GM19099 (cell line): ENCODE results near the gene OSBPL10.

Experiments
- POLR2A ChIP-seq: IDR thresholded peaks from 3 replicates; pipeline ENCODE4 v1.6.1; 2011; ENCODE audit warnings: low read depth; ENCODE audit not compliant: insufficient read length; ENCODE audit errors: extremely low read depth

Gene OSBPL10

DNA sequence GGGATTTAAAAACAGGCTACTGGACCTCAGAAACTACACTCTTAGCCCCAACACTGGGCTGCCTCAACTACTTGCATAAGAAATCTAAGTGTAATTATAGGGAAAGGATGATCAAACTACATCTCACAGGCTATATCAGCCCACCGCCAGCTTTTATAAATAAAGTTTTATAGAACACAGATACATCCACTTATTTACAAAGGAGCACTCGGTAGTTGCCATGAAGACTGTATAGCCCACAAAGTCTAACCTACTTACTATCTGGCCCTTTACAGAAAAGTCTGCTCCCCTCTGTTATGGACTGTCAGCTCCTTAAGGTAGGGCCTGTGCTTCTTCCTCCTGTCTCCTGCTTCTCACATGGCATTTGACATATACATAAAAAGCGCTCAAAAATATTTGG, 9.5 kb downstream of the OSBPL10 start:
- TF ChIP-seq POLR2A = no peak

DNA sequence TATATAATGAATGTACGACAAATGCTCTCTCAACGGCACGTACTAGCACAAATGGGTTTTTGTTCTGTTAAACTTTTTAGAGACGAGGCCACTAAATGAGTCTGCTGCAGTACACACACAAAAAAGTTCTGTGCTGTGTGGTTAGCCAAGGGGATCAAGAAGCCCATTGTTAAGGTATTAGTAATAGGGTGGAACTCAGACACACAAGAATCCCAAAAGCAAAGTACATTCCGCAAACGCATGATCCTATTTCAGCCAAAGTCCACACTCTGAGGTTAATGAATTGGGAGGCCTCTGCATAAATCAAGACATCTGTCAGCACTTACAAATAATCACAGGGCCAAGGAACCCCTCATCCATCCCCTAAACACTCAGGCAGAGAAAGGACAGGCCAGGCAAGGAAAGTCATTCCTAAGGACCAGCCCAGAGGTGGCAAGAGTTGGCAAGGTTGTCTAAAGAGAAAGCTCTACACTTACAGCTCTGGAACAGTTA, 12.1 kb downstream of the OSBPL10 start:
- no peak for TF ChIP-seq POLR2A

DNA sequence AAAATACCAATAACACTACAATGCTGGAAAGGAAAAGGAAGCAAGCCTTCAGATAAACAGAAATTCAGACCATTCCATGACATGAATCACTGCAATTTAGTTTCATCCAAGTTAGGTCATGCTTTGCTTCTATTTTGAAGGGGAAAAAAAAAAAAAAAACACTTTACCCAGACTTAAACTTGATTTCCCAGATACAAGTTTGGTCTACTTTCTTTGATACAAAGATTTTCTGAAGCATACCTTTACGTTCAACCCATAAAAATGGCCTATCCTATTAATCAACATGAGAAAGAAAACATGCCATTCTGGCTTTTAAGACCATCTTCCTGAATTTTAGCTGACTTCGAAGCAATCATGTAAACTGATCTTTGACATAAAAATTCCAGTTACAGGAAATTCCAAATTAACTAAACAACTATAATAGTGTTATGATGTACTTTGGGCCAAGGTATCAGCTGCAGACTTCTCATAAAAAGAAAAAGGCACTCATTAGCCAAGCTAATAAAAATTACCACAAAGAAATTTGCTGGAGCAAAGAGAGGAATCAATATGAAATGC, 12.6 kb downstream of the OSBPL10 start:
- no peak for TF ChIP-seq POLR2A

DNA sequence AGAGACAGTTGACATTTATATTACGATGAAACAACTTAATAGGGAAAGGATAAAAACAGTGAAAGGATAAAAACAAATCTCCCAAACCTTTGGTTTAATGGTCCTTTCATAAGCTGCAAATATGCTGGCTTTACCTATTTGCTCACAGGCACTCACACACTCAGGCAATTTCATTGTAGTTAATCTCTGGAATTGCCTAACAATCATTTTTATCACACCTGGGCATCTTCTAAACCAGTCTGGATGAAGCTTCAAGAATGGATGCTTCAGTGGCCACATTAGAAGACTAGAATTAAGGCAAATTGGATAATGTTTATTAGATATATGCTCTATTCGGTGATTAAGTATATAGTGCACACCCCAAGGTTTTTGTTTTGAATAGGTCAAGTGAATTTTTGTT, 13.5 kb downstream of the OSBPL10 start:
- no peak for TF ChIP-seq POLR2A

DNA sequence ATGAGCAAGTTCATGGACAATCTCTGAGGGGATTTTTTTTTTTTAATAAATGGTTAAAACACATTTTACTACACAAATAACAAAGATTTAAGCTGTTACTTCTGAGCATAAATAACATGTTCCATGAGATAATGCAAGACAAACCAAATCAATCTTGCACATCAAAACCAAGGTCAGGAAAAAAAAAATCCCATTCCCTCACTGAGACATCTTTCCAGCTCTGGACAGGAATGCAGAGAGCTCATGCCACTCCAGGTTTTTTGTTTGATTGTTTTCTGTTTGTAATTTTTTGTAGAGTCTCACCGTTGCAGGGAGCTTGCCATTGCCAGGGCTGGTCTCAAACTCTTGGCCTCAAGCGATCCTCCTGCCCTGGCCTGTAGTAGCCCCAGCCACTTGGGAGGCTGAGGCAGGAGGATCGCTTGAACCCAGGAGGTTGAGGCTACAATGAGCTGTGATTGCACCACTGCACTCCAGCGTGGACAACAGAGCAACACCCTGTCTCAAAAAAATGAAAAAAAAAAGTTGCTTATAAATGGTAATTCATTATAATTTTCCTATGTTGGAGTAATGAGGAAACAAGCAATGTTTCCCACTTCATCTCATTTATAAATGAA, 14.0 kb downstream of the OSBPL10 start:
- TF ChIP-seq POLR2A = no peak

DNA sequence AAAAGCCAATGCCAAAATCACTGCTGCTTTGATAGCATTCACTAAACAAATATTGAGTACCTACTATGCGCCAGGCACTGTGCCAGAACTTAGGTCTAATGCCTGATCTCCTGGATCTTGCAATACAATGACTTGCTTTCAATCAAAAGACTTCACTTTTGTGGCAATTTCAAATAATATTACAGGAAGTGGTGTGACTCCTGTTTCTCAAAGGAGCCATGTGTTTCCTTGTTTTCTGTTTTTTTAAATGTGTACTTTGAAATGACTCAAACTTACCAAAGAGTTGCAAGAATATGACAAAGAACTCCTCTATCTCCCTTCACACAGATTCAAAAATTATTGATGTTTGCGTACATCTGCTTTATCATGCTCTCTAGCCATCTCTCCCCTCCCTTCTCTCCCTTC, 18.3 kb downstream of the OSBPL10 start:
- no peak for TF ChIP-seq POLR2A

DNA sequence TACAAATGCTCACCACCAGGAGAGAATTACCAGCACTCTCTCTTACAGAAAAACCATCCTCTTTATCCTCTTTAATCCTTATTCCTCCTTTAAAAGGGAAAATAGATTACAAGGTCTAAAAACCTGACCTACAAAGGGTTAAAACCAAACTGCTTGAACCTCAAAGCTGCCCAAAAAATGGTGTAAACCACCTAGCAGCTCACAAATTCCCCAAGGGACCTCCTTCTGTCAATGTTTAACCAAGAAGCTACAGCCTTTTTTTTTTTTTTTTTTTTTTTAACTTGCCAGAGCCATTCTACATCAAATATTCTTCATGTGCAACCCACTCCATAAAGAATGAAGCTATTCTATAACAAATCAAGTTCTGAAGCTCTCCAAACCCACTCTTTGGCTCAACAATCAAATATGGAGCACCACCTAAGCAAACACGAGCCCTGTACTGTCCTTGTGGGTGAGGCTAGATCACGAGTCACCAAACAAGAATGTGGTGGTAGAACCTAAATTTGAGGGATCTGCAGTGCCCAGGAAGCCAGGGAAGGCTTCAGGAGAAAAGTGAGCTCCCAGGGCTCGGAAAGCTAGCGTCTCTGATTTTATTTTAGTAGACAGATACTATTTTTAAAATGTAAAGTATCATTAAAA, 20.1 kb downstream of the OSBPL10 start:
- TF ChIP-seq POLR2A = no peak

DNA sequence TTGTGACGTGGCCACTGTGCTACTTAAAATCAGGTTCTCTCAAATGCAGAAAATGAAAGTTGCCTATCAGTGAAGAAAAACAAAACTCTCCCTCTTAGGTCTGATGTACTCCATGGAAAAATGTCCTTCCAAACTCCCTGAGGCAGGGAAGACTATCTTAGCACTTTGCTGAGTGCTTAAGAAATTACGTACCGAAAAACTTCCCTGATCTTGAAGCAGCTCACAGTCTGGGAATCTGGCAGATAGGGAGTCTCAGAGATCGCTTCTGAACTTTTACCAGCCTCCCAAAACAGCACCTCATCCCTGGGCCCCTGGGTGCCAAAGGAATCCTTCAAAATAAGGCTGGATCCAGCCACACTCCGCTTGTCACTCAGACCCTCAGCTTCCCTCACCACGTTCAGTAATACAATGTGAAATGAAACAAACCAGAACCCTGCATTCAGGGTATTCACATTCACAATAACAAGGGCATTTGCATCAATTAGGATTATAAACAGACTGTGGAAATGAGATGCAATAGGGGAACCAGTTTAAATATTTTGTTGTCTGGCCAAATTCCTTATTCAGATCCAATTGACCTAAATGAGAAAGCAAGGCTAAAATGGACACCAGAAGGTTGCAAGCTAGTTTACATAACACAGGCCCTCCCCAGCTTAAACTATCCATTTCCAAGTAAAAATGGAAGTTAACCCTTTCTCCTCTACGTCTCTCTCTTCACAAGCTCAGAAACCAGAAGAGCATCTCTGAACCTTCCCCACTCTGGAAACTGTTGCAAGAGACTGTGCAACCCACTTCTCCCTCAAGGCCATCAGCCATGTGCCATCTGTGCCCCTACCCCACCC, 20.9 kb downstream of the OSBPL10 start:
- TF ChIP-seq POLR2A = no peak

DNA sequence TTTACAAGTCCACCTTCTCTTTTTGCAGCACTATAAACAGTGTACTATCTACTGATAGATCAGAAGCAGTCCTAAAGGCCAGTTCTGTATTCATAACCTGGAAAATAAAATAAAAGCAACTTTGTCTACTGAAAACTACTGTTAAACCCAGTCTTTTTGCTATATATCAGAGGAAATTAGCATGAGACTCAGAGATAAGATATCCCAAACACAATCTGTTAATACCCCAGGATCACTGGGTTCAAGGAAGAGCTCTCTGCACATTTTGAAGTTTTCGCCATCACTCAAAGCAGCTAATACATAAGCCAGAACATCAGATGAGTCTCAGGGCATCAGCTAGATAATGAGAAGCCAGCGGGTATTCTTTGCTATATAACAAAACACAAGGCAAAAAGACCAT, 21.8 kb downstream of the OSBPL10 start:
- no peak for TF ChIP-seq POLR2A

DNA sequence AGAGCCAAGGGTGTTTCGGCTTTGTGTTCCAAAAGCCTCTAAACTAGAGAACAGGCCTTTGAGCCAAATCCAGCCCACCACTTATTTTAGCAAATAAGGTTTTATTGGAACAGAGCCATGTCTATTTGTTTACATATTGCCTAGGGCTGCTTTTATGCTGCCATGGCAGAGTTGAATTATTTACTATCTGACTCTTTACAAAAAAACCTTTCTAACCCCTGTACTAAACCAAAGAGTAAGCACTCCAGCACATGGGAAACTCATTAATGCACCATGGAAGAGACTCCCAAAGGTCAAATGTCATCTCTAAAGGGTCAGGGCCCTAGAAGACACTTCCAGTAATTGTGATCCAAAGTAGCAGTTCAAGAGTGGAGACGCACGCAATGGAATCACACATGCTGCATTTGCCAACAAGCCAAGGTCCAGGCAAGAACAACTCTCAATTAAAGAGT, 22.3 kb downstream of the OSBPL10 start:
- no peak for TF ChIP-seq POLR2A

DNA sequence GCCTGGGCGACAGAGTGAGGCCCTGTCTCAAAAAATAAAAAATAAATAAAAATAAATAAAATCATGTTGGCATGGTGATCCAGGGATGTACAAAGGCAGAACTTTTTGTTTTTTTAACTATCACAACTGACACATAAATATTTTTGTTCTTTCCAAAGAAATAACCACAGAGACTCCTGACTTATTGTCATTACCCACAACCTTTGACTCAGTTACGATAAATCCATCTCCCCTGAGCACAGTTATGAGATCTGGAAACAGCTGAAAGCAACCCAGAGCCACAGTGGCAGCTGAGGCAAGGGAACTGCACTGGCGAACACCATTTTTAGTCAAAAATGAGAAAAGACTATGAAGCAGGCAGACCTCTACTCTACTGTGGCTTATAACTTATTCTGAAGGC, 24.0 kb downstream of the OSBPL10 start:
- TF ChIP-seq POLR2A = no peak

DNA sequence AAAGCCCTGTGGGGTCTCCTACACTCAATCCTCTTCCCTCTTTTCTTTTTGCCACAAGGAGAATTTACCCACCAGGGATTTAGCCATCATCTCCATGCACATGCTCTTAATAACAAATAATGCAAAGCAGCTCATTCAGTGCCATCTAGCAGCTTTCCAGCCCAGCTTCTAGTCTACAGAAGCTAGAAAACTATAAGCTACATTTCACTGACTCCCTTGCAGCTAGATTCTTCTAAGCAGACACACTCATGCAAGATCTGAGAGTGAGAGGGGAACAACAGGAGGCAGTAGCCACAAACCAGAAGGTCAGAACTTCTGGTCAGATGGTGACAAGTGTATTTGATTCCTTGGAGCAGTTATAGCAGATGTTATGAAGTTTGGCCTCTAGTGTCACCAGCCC, 25.5 kb downstream of the OSBPL10 start:
- no peak for TF ChIP-seq POLR2A

DNA sequence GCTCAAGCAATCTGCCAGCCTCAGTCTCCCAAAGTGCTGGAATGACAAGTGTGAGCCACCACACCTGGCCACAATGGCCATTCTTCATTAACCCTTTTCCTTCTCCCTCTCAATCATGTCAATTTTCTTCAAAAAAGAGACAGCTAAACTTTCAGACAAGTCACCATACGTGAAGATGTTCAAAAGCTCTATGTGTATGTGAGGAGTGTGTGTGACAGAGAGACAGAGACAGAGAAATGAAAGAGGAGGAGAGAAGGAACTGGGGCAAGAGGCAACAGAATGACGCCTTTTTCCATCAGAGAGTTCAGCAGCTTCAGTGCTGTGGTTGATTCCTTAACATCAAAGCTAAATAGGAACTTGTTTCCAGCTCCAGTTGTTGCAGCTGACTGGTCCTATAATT, 27.4 kb downstream of the OSBPL10 start:
- TF ChIP-seq POLR2A = no peak

DNA sequence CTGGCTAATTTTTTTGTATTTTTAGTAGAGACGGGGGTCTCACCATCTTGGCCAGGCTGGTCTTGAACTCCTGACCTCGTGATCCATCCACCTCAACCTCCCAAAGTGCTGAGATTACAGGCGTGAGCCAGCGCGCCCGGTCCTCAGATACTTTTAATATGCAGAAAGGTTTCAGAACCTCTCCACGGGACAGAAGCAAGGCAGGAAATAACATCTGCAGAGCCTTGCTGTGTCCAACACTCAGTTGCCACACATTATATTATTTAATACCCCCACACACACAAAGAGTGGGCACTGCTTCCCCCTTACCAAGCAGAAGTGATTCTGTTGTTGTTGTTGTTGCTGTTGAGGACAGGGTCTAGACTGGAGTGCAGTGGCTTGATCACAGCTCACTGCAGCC, 28.0 kb downstream of the OSBPL10 start:
- TF ChIP-seq POLR2A = no peak

DNA sequence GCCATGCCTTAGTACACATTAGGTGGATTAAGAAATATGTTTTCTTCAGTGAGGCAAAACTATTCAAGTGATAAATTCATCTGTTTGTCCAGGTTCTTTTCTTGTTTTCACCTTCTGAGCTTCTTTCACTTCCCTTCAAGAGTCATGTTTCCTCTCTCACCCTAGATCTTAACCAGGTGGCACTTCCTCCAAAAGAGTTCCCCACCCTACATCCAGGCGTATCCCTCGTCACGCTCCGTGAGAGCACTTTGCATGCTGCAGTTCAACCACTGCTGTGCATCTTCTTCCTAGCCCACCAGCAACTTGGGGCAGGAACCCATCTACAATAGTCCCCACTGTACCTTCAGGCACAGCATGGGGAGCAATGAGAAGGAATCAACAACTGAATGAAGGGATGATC, 28.9 kb downstream of the OSBPL10 start:
- TF ChIP-seq POLR2A = no peak
